Peyer's patch (tissue), 4 donors: Measurements from ENCODE around the gene PLEKHA6. TPM values are rescaled to one million over a fixed set of nuclear protein-coding genes. Genes with fewer than 3 reads are reported as not detected.

ENCODE experiments used
- DNase-seq, 3 donors: peaks; one replicate each; pipeline ENCODE4 v3.0.0-alpha.2; 2017 to 2019
- H3K27ac ChIP-seq, 4 donors: fragments of 200-600 bp; sonication (generic); one replicate each; pipeline ENCODE4 v1.5.1; 2016 to 2019
- H3K27me3 ChIP-seq, 2 donors: fragments of 200-600 bp; sonication (generic); one replicate each; pipeline ENCODE4 v1.5.1; 2019
- H3K36me3 ChIP-seq, 3 donors: fragments of 200-600 bp; sonication (generic); one replicate each; pipeline ENCODE4 v1.5.1; 2016 to 2019
- H3K4me1 ChIP-seq, 4 donors: fragments of 200-600 bp; sonication (generic); one replicate each; pipeline ENCODE4 v1.5.1; 2016 to 2019
- H3K4me3 ChIP-seq, 4 donors: fragments of 200-600 bp; sonication (generic); 1 replicate in 3 of 4; 2 replicates in 1 of 4; pipeline ENCODE4 v1.5.1; 2016 to 2019; ENCODE audit warnings: mild to moderate bottlenecking in 1 of 4
- H3K9me3 ChIP-seq, 4 donors: fragments of 200-600 bp; sonication (generic); one replicate each; pipeline ENCODE4 v1.5.1; 2016 to 2019; ENCODE audit warnings: mild to moderate bottlenecking in 1 of 4
- POLR2A ChIP-seq, 2 donors: fragments of 450-650 bp; IDR thresholded peaks; one replicate each; pipeline ENCODE4 v1.5.1; 2017; ENCODE audit warnings: antibody characterized with exemption in 2 of 2, mild to moderate bottlenecking in 2 of 2, moderate library complexity in 2 of 2
- total RNA-seq, 4 donors: library from RNA; depleted of rRNA; stranded (reverse); fragments of >200 nt; gene quantifications; one replicate each; pipeline ENCODE4 v1.1.0, GENCODE V29; 2016
- TF ChIP-seq, protein P1 (sequence below), 6 experiments: fragments of 450-650 bp in 4 of 6; fragments of 200-600 bp in 2 of 6; sonication (generic) in 1 of 6; IDR thresholded peaks; one replicate each; pipeline ENCODE4 v1.5.1; 2017 to 2019; ENCODE audit warnings: antibody characterized with exemption in 6 of 6, mild to moderate bottlenecking in 3 of 6, moderate library complexity in 1 of 6

PLEKHA6 gene
- total RNA-seq, 4 donors from 2014 or later: 57.3 to 91.6 (median 70.2) TPM

DNA sequence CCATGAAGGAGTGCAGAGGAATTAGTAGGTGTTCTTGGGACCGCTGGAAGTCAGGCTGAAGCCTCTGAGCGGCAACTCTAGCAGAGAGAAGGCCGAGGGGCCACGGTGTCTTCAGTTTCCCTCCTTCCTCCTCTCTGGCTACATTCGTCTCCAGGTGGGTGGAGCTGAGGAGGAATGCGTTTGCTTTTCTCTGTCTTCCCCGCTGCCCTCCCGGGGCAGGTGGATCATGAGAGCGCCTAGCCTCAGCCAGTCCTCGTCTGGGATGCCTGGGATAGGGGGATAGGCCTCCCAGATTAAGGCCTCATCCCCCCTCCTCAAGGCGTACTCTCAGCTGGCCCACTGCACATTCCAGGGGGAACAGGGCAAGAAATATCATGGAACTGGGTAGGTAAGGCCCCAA, 138.5 kb downstream of the PLEKHA6 start:
- Histone ChIP-seq H3K27ac (no peak overlapping the region), H3K4me3 (no peak overlapping the region), H3K9me3 (no peaks in the 10 kb centered on the region), H3K4me1 (peaks cover 0 to 8% (median 0%) of the 10 kb centered on the region in 4 donors), H3K36me3 (peaks cover 0 to 25% (median 0%) of the 10 kb centered on the region in 3 donors), H3K27me3 (no peaks in the 10 kb centered on the region)
- TF ChIP-seq, protein P1, sequence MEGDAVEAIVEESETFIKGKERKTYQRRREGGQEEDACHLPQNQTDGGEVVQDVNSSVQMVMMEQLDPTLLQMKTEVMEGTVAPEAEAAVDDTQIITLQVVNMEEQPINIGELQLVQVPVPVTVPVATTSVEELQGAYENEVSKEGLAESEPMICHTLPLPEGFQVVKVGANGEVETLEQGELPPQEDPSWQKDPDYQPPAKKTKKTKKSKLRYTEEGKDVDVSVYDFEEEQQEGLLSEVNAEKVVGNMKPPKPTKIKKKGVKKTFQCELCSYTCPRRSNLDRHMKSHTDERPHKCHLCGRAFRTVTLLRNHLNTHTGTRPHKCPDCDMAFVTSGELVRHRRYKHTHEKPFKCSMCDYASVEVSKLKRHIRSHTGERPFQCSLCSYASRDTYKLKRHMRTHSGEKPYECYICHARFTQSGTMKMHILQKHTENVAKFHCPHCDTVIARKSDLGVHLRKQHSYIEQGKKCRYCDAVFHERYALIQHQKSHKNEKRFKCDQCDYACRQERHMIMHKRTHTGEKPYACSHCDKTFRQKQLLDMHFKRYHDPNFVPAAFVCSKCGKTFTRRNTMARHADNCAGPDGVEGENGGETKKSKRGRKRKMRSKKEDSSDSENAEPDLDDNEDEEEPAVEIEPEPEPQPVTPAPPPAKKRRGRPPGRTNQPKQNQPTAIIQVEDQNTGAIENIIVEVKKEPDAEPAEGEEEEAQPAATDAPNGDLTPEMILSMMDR (IDR thresholded peaks at IDR 0.05): no peak
- no peak for TF ChIP-seq POLR2A (IDR thresholded peaks at IDR 0.05)
- DNase-seq: no peak

- no peak for DNase-seq
- Histone ChIP-seq H3K9me3 (no peaks in the 10 kb centered on the region), H3K4me1 (peaks cover 0 to 3% (median 0%) of the 10 kb centered on the region in 4 donors), H3K4me3 (no peak overlapping the region), H3K27ac (no peak overlapping the region), H3K36me3 (peaks cover 0 to 25% (median 0%) of the 10 kb centered on the region in 3 donors), H3K27me3 (no peaks in the 10 kb centered on the region)
- TF ChIP-seq, protein P1 (IDR thresholded peaks at IDR 0.05): no peak
- TF ChIP-seq POLR2A (IDR thresholded peaks at IDR 0.05): no peak
Measured at GRCh38 chr1:204219971-204220616, 139.6 kb downstream of the PLEKHA6 start.

DNA sequence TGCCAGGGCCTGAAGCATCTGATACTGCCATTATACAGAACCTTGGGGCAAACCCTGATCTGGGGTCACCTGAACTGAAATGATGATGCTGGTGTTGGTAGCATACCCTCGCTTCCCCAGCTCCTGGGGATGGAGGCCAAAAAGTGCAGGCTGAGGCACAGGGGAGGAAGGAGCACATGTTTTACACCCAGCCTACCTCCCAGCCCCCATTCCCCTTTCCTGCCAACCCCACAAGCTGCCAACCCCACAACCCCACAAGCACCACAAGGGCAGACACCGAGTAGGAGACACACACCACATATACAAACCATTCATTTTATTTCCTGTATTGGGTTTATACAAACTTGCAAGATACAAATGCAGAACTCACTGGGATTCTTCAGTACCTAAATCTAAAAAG, 141.2 kb downstream of the PLEKHA6 start:
- Histone ChIP-seq H3K36me3 (peaks cover 0 to 25% (median 0%) of the 10 kb centered on the region in 3 donors), H3K4me1 (no peaks in the 10 kb centered on the region), H3K9me3 (no peaks in the 10 kb centered on the region), H3K27me3 (no peaks in the 10 kb centered on the region), H3K4me3 (no peak overlapping the region), H3K27ac (no peak overlapping the region)
- TF ChIP-seq, protein P1 (IDR thresholded peaks at IDR 0.05): no peak
- TF ChIP-seq POLR2A (IDR thresholded peaks at IDR 0.05): no peak
- DNase-seq: no peak

GRCh38 chr1:204217648-204218000, 142.1 kb downstream of the PLEKHA6 start:
- Histone ChIP-seq H3K9me3 (no peaks in the 10 kb centered on the region), H3K27ac (no peak overlapping the region), H3K4me3 (no peak overlapping the region), H3K4me1 (no peaks in the 10 kb centered on the region), H3K27me3 (no peaks in the 10 kb centered on the region), H3K36me3 (peaks cover 0 to 19% (median 0%) of the 10 kb centered on the region in 3 donors)
- no peak for DNase-seq
- TF ChIP-seq, protein P1 (IDR thresholded peaks at IDR 0.05): no peak
- TF ChIP-seq POLR2A (IDR thresholded peaks at IDR 0.05): no peak

GRCh38 chr1:204216880-204217647, 142.7 kb downstream of the PLEKHA6 start:
- no peak for TF ChIP-seq POLR2A (IDR thresholded peaks at IDR 0.05)
- TF ChIP-seq, protein P1 (IDR thresholded peaks at IDR 0.05): no peak
- Histone ChIP-seq H3K4me1 (no peaks in the 10 kb centered on the region), H3K27me3 (no peaks in the 10 kb centered on the region)

More at GRCh38 chr1:204216880-204217647, 142.7 kb downstream of the PLEKHA6 start:
- Histone ChIP-seq H3K9me3 (no peaks in the 10 kb centered on the region), H3K4me3 (no peak overlapping the region), H3K36me3 (peaks cover 0 to 13% (median 0%) of the 10 kb centered on the region in 3 donors), H3K27ac (no peak overlapping the region)
- no peak for DNase-seq
